GM18868 (cell line): Measurements from ENCODE around the gene SHISA8.

Experiments
- ATAC-seq: cut with Tn5 transposase; IDR thresholded peaks from one replicate; pipeline ENCODE4 v1.9.1; 2021; ENCODE audit warnings: mild to moderate bottlenecking, moderate library complexity; ENCODE audit not compliant: unreplicated experiment

SHISA8 gene

DNA sequence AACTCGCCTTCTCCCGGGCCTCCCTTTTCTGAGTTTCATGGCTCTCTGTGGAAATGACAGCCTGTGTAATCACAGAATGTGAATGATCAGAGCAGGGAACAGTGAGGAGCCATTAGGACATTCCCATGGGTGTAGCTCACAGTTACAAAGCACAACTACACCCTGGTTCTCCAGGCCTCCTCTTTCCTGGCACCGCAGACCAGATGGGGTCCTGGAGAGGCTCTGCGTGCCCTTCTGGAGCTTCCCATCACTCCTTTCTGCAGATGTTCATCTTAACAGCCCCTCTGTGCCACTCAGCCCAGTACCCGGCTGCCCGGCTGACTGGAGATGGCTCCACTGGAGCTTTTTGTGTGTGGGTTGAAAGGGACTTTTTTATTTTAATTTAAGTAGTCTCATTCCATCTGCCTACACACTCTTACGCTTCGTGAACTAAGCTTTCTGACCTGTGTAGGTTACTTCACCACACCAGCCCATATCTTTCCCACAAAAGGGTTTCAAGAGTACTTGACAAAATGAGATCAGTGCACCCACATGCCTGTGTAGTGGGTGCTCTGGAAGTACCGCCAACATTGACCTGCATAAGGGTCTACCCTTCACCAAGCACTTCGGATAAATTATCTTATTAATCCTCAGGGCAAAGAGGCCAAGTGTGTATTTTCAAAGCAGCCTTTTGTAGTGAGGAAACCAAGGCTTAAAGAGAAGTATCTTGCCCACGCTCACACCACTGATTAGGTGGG, 52.2 kb downstream of the SHISA8 start:
- peak; percentile 76 for ATAC-seq

DNA sequence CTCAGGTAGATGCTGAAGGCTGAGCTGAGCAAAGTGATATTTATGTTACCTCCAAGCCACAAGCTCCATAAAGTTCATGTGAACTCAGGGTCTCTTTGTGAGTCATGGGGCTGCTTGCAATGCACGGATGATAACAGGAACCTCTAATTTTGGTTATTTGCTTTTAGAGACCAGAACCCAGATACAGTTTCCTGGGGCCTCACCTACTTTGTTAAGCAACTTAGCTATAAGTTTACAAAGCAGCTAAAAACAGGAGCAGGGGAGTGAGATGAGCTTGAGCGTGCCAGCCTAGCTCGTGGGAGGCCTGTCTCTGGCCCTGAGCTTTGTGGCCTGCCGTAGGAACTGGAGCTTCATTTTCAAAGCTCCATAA, 52.7 kb downstream of the SHISA8 start:
- ATAC-seq = peak; percentile 52
